Small intestine (tissue), 4 donors: Measurements from ENCODE around the gene DDOST. TPM values are rescaled to one million over a fixed set of nuclear protein-coding genes. Genes with fewer than 3 reads are reported as not detected.

ENCODE experiments used
- polyA plus RNA-seq, 4 donors: library from polyadenylated mRNA; stranded (reverse) in 3 of 4; unstranded in 1 of 4; fragments of 200-250 nt in 3 of 4; fragments of 120-200 nt in 1 of 4; gene quantifications; one replicate each; pipeline versions ENCODE4 v1.2.1 to v1.2.3, GENCODE V29; 2013
- donor health status: healthy with polysubstance abuse.
- donor health status: Bipolar disorder and iron deficiency.
- donor health status: healthy.

DDOST gene
- polyA plus RNA-seq, 4 donors = 64.2 to 280 (median 162) TPM

Other genes with a start within 250 kb of the DDOST start
- gene CAMK2N1, start 175.2 kb downstream of the DDOST start, polyA plus RNA-seq = 100 to 1,000 TPM in 3 of 4 donors, 10 to 100 TPM in 1; 27.0 to 260 (median 123) TPM
- 10 to 100 TPM in 3 of 4 donors, 1 to 10 TPM in 1; 6.9 to 22.8 (median 16.7) TPM for gene MUL1, start 153.2 kb downstream of the DDOST start, polyA plus RNA-seq
- under 1 TPM in 3 of 4 donors, not detected in 1; 0.16 to 0.75 (median 0.27) TPM for gene FAM43B, start 108.8 kb downstream of the DDOST start, polyA plus RNA-seq
- gene CDA, start 72.3 kb downstream of the DDOST start, polyA plus RNA-seq = 10 to 100 TPM in 1 of 4 donors, 1 to 10 TPM in 2, under 1 TPM in 1; 0.58 to 53.0 (median 4.4) TPM
- 100 to 1,000 TPM in 1 of 4 donors, 10 to 100 TPM in 3; 35.1 to 120 (median 60.6) TPM for gene PINK1, start 27.9 kb downstream of the DDOST start, polyA plus RNA-seq
- 1 to 10 TPM; 1.3 to 2.7 (median 2.4) TPM for gene KIF17, start 56.6 kb upstream of the DDOST start, polyA plus RNA-seq
- gene SH2D5, start 71.3 kb upstream of the DDOST start, polyA plus RNA-seq = 1 to 10 TPM in 1 of 4 donors, under 1 TPM in 3; 0.07 to 1.1 (median 0.16) TPM
- gene HP1BP3, start 125.9 kb upstream of the DDOST start, polyA plus RNA-seq = 100 to 1,000 TPM in 2 of 4 donors, 10 to 100 TPM in 2; 56.4 to 241 (median 89.0) TPM